Activated T-helper 2 cell treated with anti-CD3 and anti-CD28 coated beads, Interferon-gamma antibody, Interleukin-2, Interleukin-4, amounts not matched to agents 10 μg/mL and 5 μg/mL and 100 μg/mL, durations not matched to agents 14 hours and 24 hours and 36 hours (primary cell): ENCODE results near the gene ZNF507. TPM values are rescaled to one million over a fixed set of nuclear protein-coding genes. Genes with fewer than 3 reads are reported as not detected.

Experiments used
- DNase-seq: peaks from one replicate; pipeline ENCODE4 v3.0.0; 2021; ENCODE audit warnings: low spot score
- H3K27ac Mint-ChIP-seq: one replicate; pipeline ENCODE4 v1.8.0; 2021; ENCODE audit warnings: mixed read lengths
- H3K27me3 Mint-ChIP-seq: one replicate; pipeline ENCODE4 v1.8.0; 2021; ENCODE audit warnings: low read depth, mixed read lengths
- H3K36me3 Mint-ChIP-seq: one replicate; pipeline ENCODE4 v1.8.0; 2021; ENCODE audit warnings: low read depth, mixed read lengths
- H3K4me1 Mint-ChIP-seq: one replicate; pipeline ENCODE4 v1.8.0; 2021; ENCODE audit warnings: low read depth, mixed read lengths
- H3K4me3 Mint-ChIP-seq: one replicate; pipeline ENCODE4 v1.8.0; 2021; ENCODE audit warnings: low read depth, mild to moderate bottlenecking, moderate library complexity, mixed read lengths
- H3K9me3 Mint-ChIP-seq: one replicate; pipeline ENCODE4 v1.8.0; 2021; ENCODE audit warnings: mixed read lengths
- intact Hi-C: fragments of 100-400 bp; cut with micrococcal nuclease; formaldehyde crosslinking; loops from one replicate; pipeline ENCODE4 v1.15.1; 2023
- total RNA-seq: library from RNA; stranded (reverse); gene quantifications from 2 replicates; pipeline ENCODE4 v1.2.3, GENCODE V29; 2022

The ZNF507 gene
- 29.5 and 29.6 TPM in 2 replicates for total RNA-seq

DNA sequence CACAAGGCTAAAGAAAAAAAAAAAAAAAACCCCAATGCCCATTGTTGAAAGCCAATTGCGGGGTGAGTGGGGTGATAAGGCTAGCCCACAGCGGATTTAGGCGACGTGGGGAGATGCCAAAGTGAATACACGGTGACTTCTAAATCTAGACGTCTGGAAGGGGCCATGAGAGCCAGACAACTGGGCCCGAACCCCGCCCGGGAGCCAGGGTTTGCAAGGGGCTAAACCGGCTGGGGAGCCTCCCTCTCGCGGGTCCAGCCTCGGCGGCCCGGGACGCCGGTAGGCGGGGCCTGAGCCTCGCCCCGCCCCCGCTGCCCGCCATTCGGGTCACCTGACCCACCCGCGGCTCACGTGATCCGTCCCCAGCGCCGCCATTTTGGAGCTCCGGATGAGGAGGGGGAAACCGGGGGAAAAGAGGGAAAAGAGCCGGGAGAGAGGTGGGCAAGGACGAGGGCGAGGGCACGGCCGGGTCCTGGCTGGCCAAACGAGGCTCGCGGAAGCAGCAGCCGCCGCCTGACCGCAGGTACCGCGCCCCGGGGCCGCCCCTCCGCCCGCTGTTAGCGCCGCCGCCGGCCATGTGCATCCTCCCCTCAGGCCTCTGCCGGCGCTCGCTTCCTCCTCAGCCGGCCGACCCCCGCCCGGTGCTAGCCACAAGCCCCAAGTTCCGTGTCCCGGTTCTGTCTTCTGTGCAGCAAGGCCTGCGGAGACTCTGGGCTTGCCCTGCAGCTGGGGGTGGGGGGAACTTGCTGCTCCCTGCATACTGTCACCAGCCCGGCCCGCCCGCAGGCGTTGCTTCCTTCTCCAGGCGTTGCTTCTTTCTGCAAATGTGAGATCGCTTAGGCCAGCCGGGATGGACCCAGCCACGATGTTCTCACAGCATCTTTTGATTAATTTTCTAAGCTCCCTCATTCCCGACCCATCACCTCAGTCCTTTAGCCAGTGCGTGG lies at the start of gene ZNF507:
TSS of gene ZNF507 (plus strand) at position 350 of the 947 bp plus-strand sequence. CDS start 7,221 bp downstream, outside the sequence.
- peak within 1 kb of the TSS; percentile 90 for H3K27ac Mint-ChIP-seq
- H3K9me3 Mint-ChIP-seq, result no peaks in the 10 kb centered on the region
- H3K27me3 Mint-ChIP-seq, result peaks cover 5% of the 10 kb centered on the region
- intact Hi-C loops, result loop anchor here (2.0 to 10.0 kb wide), 3 partner anchors 59 to 1131 kb away; partner anchors contain the start of gene DPY19L3
- peak; percentile 78 for DNase-seq
- peak within 1 kb of the TSS; percentile 89 for H3K4me3 Mint-ChIP-seq
- peaks cover 26% of the 10 kb centered on the region for H3K4me1 Mint-ChIP-seq
- H3K36me3 Mint-ChIP-seq, result peaks cover 27% of the 10 kb centered on the region

DNA sequence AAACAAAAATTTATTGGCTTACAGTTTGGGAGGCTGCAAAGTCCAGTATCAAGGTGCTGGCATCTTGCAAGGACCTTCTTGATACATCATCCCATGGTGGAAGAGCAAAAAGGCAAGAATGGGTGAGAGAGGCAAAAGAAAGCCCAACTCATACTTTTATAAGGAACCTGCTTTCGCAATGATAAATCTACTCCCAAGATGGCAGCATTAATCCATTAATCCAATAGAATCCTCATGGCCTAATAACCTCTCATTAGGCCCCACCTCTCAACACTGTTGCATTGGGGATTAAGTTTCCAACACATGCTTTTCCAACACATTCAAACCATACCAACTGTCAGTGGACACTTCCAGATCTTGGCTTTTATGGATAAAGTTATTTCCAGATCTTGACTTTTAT lies 48.7 kb upstream of the ZNF507 start:
- intact Hi-C loops, result no loop called here
- Mint-ChIP-seq H3K27ac (no peak overlapping the region), H3K4me3 (no peak overlapping the region)

DNA sequence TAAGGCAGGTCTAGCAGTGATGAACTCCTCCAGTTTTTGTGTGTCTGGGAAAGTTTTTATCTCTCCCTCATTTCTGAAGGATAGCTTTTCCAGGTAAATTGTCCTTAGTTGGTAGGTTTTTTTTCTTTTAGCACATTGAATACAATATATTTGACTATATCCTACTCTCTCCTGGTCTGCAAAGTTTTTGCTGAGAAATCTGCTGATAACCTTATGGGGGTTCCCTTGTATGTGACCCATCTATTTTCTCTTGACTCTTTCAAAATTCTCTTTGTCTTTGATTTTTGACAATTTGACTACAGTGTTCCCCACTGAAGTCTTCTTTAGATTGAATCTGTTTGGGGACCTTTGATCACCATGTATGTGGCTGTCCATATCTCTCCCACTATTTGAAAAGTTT lies 42.6 kb upstream of the ZNF507 start:
- no peak overlapping the region for H3K4me3 Mint-ChIP-seq
- peaks cover 9% of the 10 kb centered on the region for H3K9me3 Mint-ChIP-seq
- H3K27me3 Mint-ChIP-seq, result peaks cover 10% of the 10 kb centered on the region
- H3K36me3 Mint-ChIP-seq, result no peaks in the 10 kb centered on the region
- no peaks in the 10 kb centered on the region for H3K4me1 Mint-ChIP-seq
- no peak for DNase-seq
- intact Hi-C loops, result no loop called here
- H3K27ac Mint-ChIP-seq, result no peak overlapping the region

More for the DNA sequence above, 48.7 kb upstream of the ZNF507 start:
- no peak for DNase-seq
- Mint-ChIP-seq H3K27me3 (peaks cover 4% of the 10 kb centered on the region), H3K4me1 (no peaks in the 10 kb centered on the region), H3K36me3 (no peaks in the 10 kb centered on the region), H3K9me3 (no peaks in the 10 kb centered on the region)

DNA sequence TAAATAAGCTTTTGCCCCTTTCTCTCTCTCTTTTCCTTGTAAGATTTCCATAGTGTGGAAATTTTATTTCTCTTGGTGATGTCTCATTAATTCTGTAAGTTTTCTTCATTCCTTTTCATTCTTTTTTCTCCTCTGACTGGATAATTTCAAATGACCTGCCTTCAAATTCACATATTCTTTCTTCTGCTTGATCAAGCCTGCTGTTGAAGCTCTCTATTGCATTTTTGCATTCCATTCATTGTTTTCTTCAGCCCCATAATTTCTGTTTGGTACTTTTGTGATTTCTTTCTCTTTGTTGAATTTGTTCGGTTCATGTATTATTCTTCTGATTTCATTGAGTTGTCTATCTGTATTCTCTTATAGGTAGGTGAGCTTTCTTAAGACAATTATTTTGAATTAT lies 42.2 kb upstream of the ZNF507 start:
- intact Hi-C loops, result no loop called here
- DNase-seq, result no peak
- Mint-ChIP-seq H3K27me3 (peaks cover 10% of the 10 kb centered on the region), H3K9me3 (peaks cover 9% of the 10 kb centered on the region), H3K4me3 (no peak overlapping the region), H3K27ac (no peak overlapping the region), H3K4me1 (no peaks in the 10 kb centered on the region), H3K36me3 (no peaks in the 10 kb centered on the region)

DNA sequence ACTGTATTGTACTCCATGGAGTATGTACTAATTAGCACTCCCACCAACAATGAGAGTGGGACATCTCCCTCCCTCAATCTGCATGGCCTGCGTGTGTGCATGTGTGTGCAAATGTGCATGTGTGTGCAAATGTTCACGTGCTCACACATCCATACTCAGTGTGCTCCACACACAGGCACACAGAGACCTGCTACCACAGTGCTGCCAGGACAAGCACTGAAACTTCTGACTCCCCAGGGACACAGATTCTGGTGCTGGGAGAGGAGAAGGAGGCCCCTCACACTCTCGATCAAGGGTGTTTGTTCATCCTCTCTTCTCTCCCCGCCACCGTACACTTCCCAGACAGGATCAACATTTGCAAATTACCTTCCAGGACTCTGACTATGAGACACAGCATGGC lies 37.8 kb upstream of the ZNF507 start:
- no peaks in the 10 kb centered on the region for H3K36me3 Mint-ChIP-seq
- peaks cover 6% of the 10 kb centered on the region for H3K27me3 Mint-ChIP-seq
- H3K27ac Mint-ChIP-seq, result no peak overlapping the region
- DNase-seq, result no peak
- H3K9me3 Mint-ChIP-seq, result peaks cover 9% of the 10 kb centered on the region
- no peak overlapping the region for H3K4me3 Mint-ChIP-seq
- intact Hi-C loops, result no loop called here
- no peaks in the 10 kb centered on the region for H3K4me1 Mint-ChIP-seq

DNA sequence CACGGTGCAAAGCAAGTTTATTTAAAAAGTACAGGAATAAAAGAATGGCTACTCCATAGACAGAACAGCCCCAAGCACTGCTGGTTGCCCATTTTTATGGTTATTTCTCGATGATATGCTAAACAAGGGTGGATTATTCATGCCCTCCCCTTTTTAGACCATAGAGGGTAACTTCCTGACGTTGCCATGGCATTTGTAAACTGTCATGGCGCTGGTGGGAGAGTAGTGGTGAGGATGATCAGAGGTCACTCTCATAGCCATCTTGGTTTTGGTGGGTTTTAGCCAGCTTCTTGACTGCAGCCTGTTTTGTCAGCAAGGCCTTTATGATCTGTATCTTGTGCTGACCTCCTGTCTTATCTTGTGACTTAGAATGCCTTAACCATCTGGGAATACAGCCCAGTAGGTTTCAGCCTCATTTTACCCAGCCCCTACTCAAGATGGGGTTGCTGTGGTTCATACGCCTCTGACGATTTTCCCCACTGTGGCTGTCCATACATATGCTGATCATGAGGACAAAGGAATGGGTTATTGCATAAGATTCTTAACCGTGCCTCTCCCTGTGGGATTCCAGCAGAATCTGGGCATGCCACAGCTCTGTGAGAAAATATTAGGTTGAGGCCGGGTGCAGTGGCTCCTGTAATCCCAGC lies 36.9 kb upstream of the ZNF507 start:
- intact Hi-C loops, result no loop called here
- no peak overlapping the region for H3K4me3 Mint-ChIP-seq
- H3K4me1 Mint-ChIP-seq, result no peaks in the 10 kb centered on the region

DNA sequence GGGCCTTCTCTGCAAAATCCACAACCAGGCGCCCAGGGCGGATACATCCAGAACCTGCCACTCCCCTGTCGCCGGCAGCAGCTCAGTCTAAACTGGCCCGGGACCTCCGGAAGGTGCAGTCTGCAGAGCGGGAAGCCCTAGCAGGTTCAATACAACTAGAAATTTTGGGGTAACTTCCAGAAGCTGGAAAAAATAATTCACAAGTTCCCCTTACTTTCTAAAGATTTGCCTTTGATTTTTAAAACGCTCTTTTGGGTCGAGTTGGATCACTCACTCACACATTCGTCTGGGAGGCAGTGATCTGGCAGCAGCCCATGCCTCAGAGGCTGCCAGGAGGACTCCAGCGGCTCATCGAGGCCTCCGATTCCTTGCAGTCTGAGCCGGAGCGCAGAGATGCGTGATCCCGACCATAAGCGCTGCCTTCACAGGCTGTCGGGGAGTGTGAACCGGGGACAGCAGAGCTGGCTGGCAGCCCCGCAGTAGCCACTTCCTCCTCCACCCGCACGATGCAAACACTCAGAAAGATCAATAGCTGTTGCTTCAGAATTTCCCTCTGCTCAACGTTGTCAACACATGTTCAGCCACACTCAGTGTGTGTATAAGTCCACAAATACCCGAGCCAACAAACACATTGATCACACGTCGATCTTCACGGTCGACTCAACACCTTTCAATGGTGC lies 35.6 kb upstream of the ZNF507 start:
- no peak overlapping the region for H3K4me3 Mint-ChIP-seq
- intact Hi-C loops, result no loop called here
- H3K27ac Mint-ChIP-seq, result no peak overlapping the region
- DNase-seq, result no peak
- no peaks in the 10 kb centered on the region for H3K27me3 Mint-ChIP-seq
- no peaks in the 10 kb centered on the region for H3K36me3 Mint-ChIP-seq
- no peaks in the 10 kb centered on the region for H3K4me1 Mint-ChIP-seq
- no peaks in the 10 kb centered on the region for H3K9me3 Mint-ChIP-seq

More for the DNA sequence above, 36.9 kb upstream of the ZNF507 start:
- DNase-seq, result no peak
- Mint-ChIP-seq H3K27ac (no peak overlapping the region), H3K9me3 (peaks cover 1% of the 10 kb centered on the region), H3K36me3 (no peaks in the 10 kb centered on the region), H3K27me3 (peaks cover under 1% of the 10 kb centered on the region)

DNA sequence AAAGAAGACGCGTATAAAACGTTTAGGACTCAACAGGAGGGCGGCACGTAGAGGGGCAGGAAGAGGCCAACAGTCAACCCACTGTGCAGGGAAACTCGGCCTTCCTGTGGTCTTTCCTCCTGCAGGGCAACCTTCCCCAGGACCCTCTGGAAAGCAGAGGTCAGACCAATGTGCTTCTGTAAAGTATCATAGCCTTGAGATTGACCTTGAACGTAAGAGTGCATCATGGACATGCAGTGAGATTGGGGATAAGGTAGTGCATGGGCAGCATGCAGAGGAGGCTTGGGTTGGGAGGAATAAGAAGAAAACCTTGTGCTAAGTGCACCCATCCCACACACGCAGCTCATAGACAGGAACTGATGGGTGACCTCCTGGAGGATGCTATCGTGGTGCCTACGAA lies 34.0 kb upstream of the ZNF507 start:
- intact Hi-C loops, result no loop called here
- Mint-ChIP-seq H3K36me3 (no peaks in the 10 kb centered on the region), H3K4me1 (no peaks in the 10 kb centered on the region), H3K4me3 (no peak overlapping the region), H3K9me3 (no peaks in the 10 kb centered on the region), H3K27me3 (no peaks in the 10 kb centered on the region), H3K27ac (no peak overlapping the region)
- DNase-seq, result no peak

DNA sequence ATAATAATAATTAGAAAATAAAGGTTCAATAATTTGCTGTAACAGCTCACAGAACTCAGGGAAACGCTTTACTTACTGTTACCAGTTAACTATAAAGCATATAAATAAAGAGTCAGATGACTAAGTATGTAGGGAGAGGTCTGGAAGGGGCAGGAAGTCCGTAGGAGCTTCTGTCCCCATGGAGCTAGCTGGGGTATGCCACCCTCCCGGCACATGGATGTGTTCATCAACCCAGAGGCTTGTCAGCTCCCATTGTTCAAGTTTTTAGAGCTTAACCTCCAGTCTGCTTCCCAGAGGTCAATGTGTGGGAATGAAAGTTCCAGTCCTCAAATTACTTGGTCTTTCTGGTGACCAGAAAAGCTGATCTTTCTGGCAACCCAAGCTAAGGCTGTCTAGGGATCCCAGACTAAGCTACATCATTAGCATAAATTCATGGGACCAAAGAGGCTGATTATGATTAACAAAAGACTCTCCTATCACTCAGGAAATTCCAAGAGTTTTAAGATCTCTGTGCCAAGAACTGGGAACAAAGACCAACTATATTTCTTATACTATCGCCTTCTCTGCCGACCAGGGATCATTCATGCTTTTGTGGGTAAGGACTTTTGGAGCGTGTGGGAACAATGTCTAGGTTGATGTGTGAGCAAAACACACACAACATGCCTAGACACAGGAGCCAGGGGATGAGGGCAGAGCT lies 31.7 kb upstream of the ZNF507 start:
- Mint-ChIP-seq H3K36me3 (no peaks in the 10 kb centered on the region), H3K9me3 (no peaks in the 10 kb centered on the region), H3K27me3 (peaks cover 2% of the 10 kb centered on the region), H3K4me3 (no peak overlapping the region), H3K27ac (no peak overlapping the region), H3K4me1 (no peaks in the 10 kb centered on the region)
- DNase-seq, result no peak
- intact Hi-C loops, result no loop called here

DNA sequence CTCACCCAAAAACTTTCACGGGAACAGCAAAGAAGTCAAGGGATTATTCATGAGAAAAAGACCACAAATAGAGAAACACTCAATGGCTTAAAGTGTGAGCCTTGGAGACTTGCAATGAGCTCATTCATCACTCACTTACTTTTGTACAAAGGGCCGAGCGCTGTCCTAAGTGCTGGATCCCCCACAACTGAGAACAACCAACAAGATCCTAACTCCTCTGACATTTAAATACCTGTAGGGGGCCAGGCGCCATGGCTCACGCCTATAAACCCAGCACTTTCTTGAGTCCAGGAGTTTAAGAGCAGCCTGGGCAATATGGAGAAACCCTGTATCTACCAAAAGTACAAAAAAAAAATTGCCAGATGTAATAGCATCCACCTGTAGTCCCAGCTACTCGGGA lies 29.4 kb upstream of the ZNF507 start:
- Mint-ChIP-seq H3K9me3 (no peaks in the 10 kb centered on the region), H3K4me3 (no peak overlapping the region), H3K27me3 (peaks cover 2% of the 10 kb centered on the region), H3K36me3 (no peaks in the 10 kb centered on the region), H3K4me1 (no peaks in the 10 kb centered on the region), H3K27ac (no peak overlapping the region)
- no peak for DNase-seq
- intact Hi-C loops, result no loop called here

DNA sequence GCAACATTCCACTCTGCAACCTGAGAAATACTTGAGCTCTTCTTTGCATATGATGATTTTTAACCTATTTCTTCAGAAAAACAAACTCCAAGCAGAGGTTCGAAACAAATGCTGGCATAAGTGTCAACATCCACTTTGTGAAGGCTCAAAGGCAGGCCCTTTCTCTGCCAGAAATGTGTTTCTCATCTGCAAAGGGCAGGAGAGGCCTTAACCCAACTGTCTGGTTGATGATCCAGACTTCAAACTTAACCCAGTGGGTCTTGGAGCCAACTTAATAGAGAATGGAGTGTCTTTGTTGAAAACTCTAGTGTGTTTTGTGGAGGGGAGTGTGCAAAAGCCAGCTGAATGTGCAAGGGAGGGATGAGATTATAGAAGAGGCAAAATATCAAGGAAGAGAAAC lies 28.3 kb upstream of the ZNF507 start:
- Mint-ChIP-seq H3K4me1 (no peaks in the 10 kb centered on the region), H3K4me3 (no peak overlapping the region), H3K27me3 (peaks cover 2% of the 10 kb centered on the region), H3K9me3 (no peaks in the 10 kb centered on the region), H3K27ac (no peak overlapping the region), H3K36me3 (no peaks in the 10 kb centered on the region)
- no peak for DNase-seq
- intact Hi-C loops, result no loop called here

DNA sequence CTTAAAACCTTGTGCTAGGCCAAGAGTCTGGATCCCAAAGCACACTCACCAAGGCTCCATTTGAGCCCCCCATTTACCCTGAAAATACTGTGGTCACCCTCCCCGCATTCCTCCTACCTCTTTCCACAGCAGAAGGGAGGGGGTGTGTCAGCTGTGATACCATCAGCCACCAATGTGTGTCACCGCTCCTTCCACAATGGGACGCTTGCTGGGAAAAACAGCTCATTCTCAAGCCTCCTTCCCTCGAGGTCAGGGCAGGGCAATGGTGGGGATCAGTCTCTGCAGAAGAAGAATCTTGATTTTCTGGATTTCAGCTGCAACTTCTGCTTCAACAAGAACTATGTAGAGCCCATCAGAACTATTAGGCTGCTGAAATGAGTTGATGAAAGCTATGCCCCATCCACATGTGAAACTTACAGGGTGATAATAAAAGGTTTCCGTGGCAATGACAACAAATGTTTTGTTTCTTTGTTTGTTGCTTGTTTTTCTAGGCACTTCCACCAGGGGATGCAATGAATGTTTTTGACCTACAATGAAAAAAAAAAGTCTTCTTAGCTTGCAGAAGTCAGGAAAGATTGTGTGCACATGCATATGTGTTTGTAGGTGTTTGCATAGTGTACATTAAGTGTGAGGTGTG lies 26.4 kb upstream of the ZNF507 start:
- no peak overlapping the region for H3K27ac Mint-ChIP-seq
- peaks cover 2% of the 10 kb centered on the region for H3K27me3 Mint-ChIP-seq
- no peaks in the 10 kb centered on the region for H3K36me3 Mint-ChIP-seq
- intact Hi-C loops, result no loop called here
- no peak overlapping the region for H3K4me3 Mint-ChIP-seq
- H3K9me3 Mint-ChIP-seq, result no peaks in the 10 kb centered on the region
- no peaks in the 10 kb centered on the region for H3K4me1 Mint-ChIP-seq
- DNase-seq, result no peak
